Transverse colon (tissue), 4 donors: ENCODE results near the gene TOR4A. TPM values are rescaled to one million over a fixed set of nuclear protein-coding genes. Genes with fewer than 3 reads are reported as not detected.

ENCODE experiments used
- DNase-seq: peaks from one replicate; pipeline ENCODE4 v3.0.0-alpha.2; 2019
- H3K27ac ChIP-seq, 4 donors: fragments of 200-600 bp; sonication (generic); 2 replicates each; pipeline ENCODE4 v1.5.1; 2016 to 2018; ENCODE audit warnings: inconsistent platforms in 4 of 4
- H3K27me3 ChIP-seq: fragments of 200-600 bp; sonication (generic); 2 replicates; pipeline ENCODE4 v1.5.1; 2017; ENCODE audit warnings: inconsistent platforms
- H3K36me3 ChIP-seq, 4 donors: fragments of 200-600 bp; sonication (generic); 2 replicates each; pipeline ENCODE4 v1.5.1; 2017 to 2019; ENCODE audit warnings: inconsistent platforms in 4 of 4
- H3K4me1 ChIP-seq, 4 donors: fragments of 200-600 bp; sonication (generic); 2 replicates each; pipeline ENCODE4 v1.5.1; 2017 to 2020; ENCODE audit warnings: inconsistent platforms in 4 of 4
- H3K4me3 ChIP-seq, 4 donors: fragments of 200-600 bp; sonication (generic); 1 replicate in 1 of 4; 2 replicates in 3 of 4; pipeline versions ENCODE4 v1.5.1 to v1.6.1; 2017 to 2019; ENCODE audit warnings: inconsistent platforms in 4 of 4
- H3K9me3 ChIP-seq, 2 donors: fragments of 200-600 bp; sonication (generic); 2 replicates each; pipeline ENCODE4 v1.5.1; 2017 to 2019; ENCODE audit warnings: inconsistent platforms in 2 of 2
- EP300 ChIP-seq: sonication (generic); formaldehyde crosslinking; IDR thresholded peaks from one replicate; pipeline ENCODE4 v1.6.1; 2017; ENCODE audit warnings: antibody characterized with exemption, low read depth
- POLR2A ChIP-seq: fragments of 450-650 bp; IDR thresholded peaks from one replicate; pipeline ENCODE4 v1.6.1; 2016; ENCODE audit warnings: antibody characterized with exemption, mild to moderate bottlenecking, moderate library complexity
- POLR2AphosphoS5 ChIP-seq, 3 donors: sonication (generic); formaldehyde crosslinking; IDR thresholded peaks; one replicate each; pipeline ENCODE4 v1.6.1; 2016; ENCODE audit warnings: antibody characterized with exemption in 3 of 3
- WGBS, 2 donors: methylation state at CpG; one replicate each; pipeline ENCODE4 v1.1.5; 2018; ENCODE audit warnings: low coverage in 1 of 2; 5-methylcytosine and 5-hydroxymethylcytosine counted together
- in situ Hi-C, 4 donors: fragments of 200-750 bp; cut with MboI; loops; one replicate each; pipeline versions ENCODE4 v1.15.0 to v1.15.1; 2017; ENCODE audit warnings: low sequenced_read_pairs in 3 of 4, low pct_ligation_motif_present in 1 of 4, low pct_unique_long_range_greater_than_20kb in 1 of 4
- intact Hi-C: fragments of 100-400 bp; cut with DNase I; formaldehyde crosslinking; loops from one replicate; pipeline ENCODE4 v1.15.1; 2023; ENCODE audit warnings: low total_unique reads
- total RNA-seq, 4 donors: library from RNA; depleted of rRNA; stranded (reverse); fragments of >200 nt; gene quantifications; one replicate each; pipeline ENCODE4 v1.1.0, GENCODE V29; 2016
- TF ChIP-seq, protein P1 (sequence below), 5 experiments: fragments of 200-600 bp in 3 of 5; fragments of 450-650 bp in 2 of 5; sonication (generic) in 3 of 5; IDR thresholded peaks; 1 replicate in 2 of 5; 2 replicates in 3 of 5; pipeline ENCODE4 v1.5.1; 2016 to 2017; ENCODE audit warnings: antibody characterized with exemption in 5 of 5, inconsistent platforms in 3 of 5, mild to moderate bottlenecking in 2 of 5, moderate library complexity in 1 of 5

TOR4A gene
- total RNA-seq, 4 donors from 2014 or later = 49.2 to 121 (median 71.7) TPM

- in situ Hi-C loops (loop anchor here in 1 of 4 donors (10.0 kb wide), 1 partner anchor 109 kb away; no protein-coding TSS in a partner anchor), intact Hi-C loops (no loop called here)
- Histone ChIP-seq H3K4me1 (peaks cover 30 to 53% (median 43%) of the 10 kb centered on the region in 4 donors), H3K27me3 (peaks cover 59% of the 10 kb centered on the region), H3K27ac (no peak overlapping the region), H3K36me3 (no peaks in the 10 kb centered on the region), H3K4me3 (no peak overlapping the region), H3K9me3 (no peaks in the 10 kb centered on the region)
- 25% methylated on average over 26 of the region's 40 CpGs; no CpG with 5 or more reads in 1 of the 2 donors for WGBS, 2 donors
- DNase-seq = no peak
- TF ChIP-seq POLR2AphosphoS5 (IDR thresholded peaks at IDR 0.05) = no peak
- no peak for TF ChIP-seq EP300
- TF ChIP-seq POLR2A = no peak
- TF ChIP-seq, protein P1, sequence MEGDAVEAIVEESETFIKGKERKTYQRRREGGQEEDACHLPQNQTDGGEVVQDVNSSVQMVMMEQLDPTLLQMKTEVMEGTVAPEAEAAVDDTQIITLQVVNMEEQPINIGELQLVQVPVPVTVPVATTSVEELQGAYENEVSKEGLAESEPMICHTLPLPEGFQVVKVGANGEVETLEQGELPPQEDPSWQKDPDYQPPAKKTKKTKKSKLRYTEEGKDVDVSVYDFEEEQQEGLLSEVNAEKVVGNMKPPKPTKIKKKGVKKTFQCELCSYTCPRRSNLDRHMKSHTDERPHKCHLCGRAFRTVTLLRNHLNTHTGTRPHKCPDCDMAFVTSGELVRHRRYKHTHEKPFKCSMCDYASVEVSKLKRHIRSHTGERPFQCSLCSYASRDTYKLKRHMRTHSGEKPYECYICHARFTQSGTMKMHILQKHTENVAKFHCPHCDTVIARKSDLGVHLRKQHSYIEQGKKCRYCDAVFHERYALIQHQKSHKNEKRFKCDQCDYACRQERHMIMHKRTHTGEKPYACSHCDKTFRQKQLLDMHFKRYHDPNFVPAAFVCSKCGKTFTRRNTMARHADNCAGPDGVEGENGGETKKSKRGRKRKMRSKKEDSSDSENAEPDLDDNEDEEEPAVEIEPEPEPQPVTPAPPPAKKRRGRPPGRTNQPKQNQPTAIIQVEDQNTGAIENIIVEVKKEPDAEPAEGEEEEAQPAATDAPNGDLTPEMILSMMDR (IDR thresholded peaks at IDR 0.05) = no peak
Observed at GRCh38 chr9:137234055-137234697, 43.4 kb upstream of the TOR4A start.

GRCh38 chr9:137234758-137235423 lies 42.6 kb upstream of the TOR4A start:
- in situ Hi-C loops (loop anchor here in 1 of 4 donors (10.0 kb wide), 1 partner anchor 110 kb away; no protein-coding TSS in a partner anchor), intact Hi-C loops (no loop called here)
- Histone ChIP-seq H3K4me3 (no peak overlapping the region), H3K36me3 (no peaks in the 10 kb centered on the region), H3K27ac (no peak overlapping the region), H3K4me1 (peaks cover 37 to 57% (median 45%) of the 10 kb centered on the region in 4 donors), H3K9me3 (no peaks in the 10 kb centered on the region), H3K27me3 (peaks cover 52% of the 10 kb centered on the region)
- no peak for DNase-seq
- WGBS, 2 donors = 66 to 80% methylated on average over 2 to 17 of the region's 18 CpGs
- no peak for TF ChIP-seq POLR2A
- TF ChIP-seq, protein P1 (IDR thresholded peaks at IDR 0.05) = no peak

GRCh38 chr9:137235424-137236237 lies 41.9 kb upstream of the TOR4A start:
- Histone ChIP-seq H3K27me3 (peaks cover 44% of the 10 kb centered on the region), H3K4me3 (peak overlapping the region in 1 of 4 donors; percentile 26), H3K27ac (no peak overlapping the region), H3K36me3 (no peaks in the 10 kb centered on the region), H3K4me1 (peaks cover 34 to 52% (median 44%) of the 10 kb centered on the region in 4 donors), H3K9me3 (no peaks in the 10 kb centered on the region)
- in situ Hi-C loops (loop anchor here in 1 of 4 donors (10.0 kb wide), 1 partner anchor 111 kb away; no protein-coding TSS in a partner anchor), intact Hi-C loops (no loop called here)
- TF ChIP-seq, protein P1 (IDR thresholded peaks at IDR 0.05) = no peak
- TF ChIP-seq POLR2A = no peak
- 61% methylated on average over 15 of the region's 35 CpGs; no CpG with 5 or more reads in 1 of the 2 donors for WGBS, 2 donors
- DNase-seq = no peak
